HG02943 (cell line): Measurements from ENCODE around the gene TIAM1.
"Not testable (repeated sequence)": the region's sequence is repeated elsewhere in the genome, so short reads cannot be mapped to it uniquely, and the experiment has no call there.

Source experiments
- ATAC-seq: cut with Tn5 transposase; IDR thresholded peaks from one replicate; pipeline ENCODE4 v1.9.1; 2021; ENCODE audit warnings: mild to moderate bottlenecking, low read depth, moderate library complexity; ENCODE audit not compliant: unreplicated experiment

The TIAM1 gene

GRCh38 chr21:31261759-31262158, 82.3 kb downstream of the TIAM1 start:
- no peak for ATAC-seq

GRCh38 chr21:31260790-31261189, 83.3 kb downstream of the TIAM1 start:
- ATAC-seq: no peak

GRCh38 chr21:31258073-31258472, 86.0 kb downstream of the TIAM1 start:
- ATAC-seq: no peak

GRCh38 chr21:31257265-31257664, 86.8 kb downstream of the TIAM1 start:
- ATAC-seq: no peak

- no peak for ATAC-seq
Measured at GRCh38 chr21:31255896-31256295, 88.2 kb downstream of the TIAM1 start.

- ATAC-seq: no peak
Measured at GRCh38 chr21:31255036-31255435, 89.0 kb downstream of the TIAM1 start.

GRCh38 chr21:31254131-31254530, 89.9 kb downstream of the TIAM1 start:
- no peak for ATAC-seq

- ATAC-seq: no peak
Measured at GRCh38 chr21:31253684-31254083, 90.4 kb downstream of the TIAM1 start.

GRCh38 chr21:31252611-31253010, 91.5 kb downstream of the TIAM1 start:
- ATAC-seq: no peak

- no peak for ATAC-seq
Measured at GRCh38 chr21:31252091-31252490, 92.0 kb downstream of the TIAM1 start.

- ATAC-seq: no peak
Measured at GRCh38 chr21:31251686-31252085, 92.4 kb downstream of the TIAM1 start.

- ATAC-seq: no peak
Measured at GRCh38 chr21:31248598-31248997, 95.5 kb downstream of the TIAM1 start.

- no peak for ATAC-seq
Measured at GRCh38 chr21:31243611-31244010, 100.5 kb downstream of the TIAM1 start.

- no peak for ATAC-seq
Measured at GRCh38 chr21:31236528-31236927, 107.5 kb downstream of the TIAM1 start.

GRCh38 chr21:31235671-31236450, 108.2 kb downstream of the TIAM1 start:
- no peak for ATAC-seq

GRCh38 chr21:31234936-31235335, 109.1 kb downstream of the TIAM1 start:
- ATAC-seq: no peak

- no peak for ATAC-seq
Measured at GRCh38 chr21:31233711-31234110, 110.3 kb downstream of the TIAM1 start.

- no peak for ATAC-seq
Measured at GRCh38 chr21:31232344-31232743, 111.7 kb downstream of the TIAM1 start.

- no peak for ATAC-seq
Measured at GRCh38 chr21:31230937-31231336, 113.1 kb downstream of the TIAM1 start.

GRCh38 chr21:31228723-31229122, 115.3 kb downstream of the TIAM1 start:
- not testable (repeated sequence) for ATAC-seq

- no peak for ATAC-seq
Measured at GRCh38 chr21:31225713-31226112, 118.3 kb downstream of the TIAM1 start.

GRCh38 chr21:31222142-31222541, 121.9 kb downstream of the TIAM1 start:
- no peak for ATAC-seq

- no peak for ATAC-seq
Measured at GRCh38 chr21:31221043-31221442, 123.0 kb downstream of the TIAM1 start.
